Heart right ventricle (tissue), 16 donors: ENCODE data around the gene CCP110. TPM values are rescaled to one million over a fixed set of nuclear protein-coding genes. Genes with fewer than 3 reads are reported as not detected.

Source experiments
- ATAC-seq, 8 donors: fragments of 200-7000 bp; cut with Tn5 transposase; one replicate each; pipeline ENCODE4 v1.9.1; 2020; ENCODE audit warnings: mild to moderate bottlenecking in 8 of 8, moderate library complexity in 8 of 8, moderate number of reproducible peaks in 1 of 8
- DNase-seq, 2 donors: peaks; one replicate each; pipeline ENCODE4 v3.0.0-alpha.2; 2020
- H3K27ac ChIP-seq, 10 donors: fragments of 200-600 bp; sonication (generic) in 2 of 10; one replicate each; pipeline versions ENCODE4 v1.5.0 to v1.8.0; 2020 to 2022; ENCODE audit warnings: mild to moderate bottlenecking in 3 of 10
- H3K27me3 ChIP-seq, 7 donors: fragments of 200-600 bp; one replicate each; pipeline ENCODE4 v1.8.0; 2021 to 2022; ENCODE audit warnings: mild to moderate bottlenecking in 2 of 7
- H3K36me3 ChIP-seq, 9 donors: fragments of 200-600 bp; sonication (generic) in 1 of 9; one replicate each; pipeline versions ENCODE4 v1.5.0 to v1.8.0; 2020 to 2022; ENCODE audit warnings: mild to moderate bottlenecking in 2 of 9
- H3K4me1 ChIP-seq, 9 donors: fragments of 200-600 bp; sonication (generic) in 1 of 9; one replicate each; pipeline versions ENCODE4 v1.5.0 to v1.8.0; 2020 to 2022; ENCODE audit warnings: mild to moderate bottlenecking in 4 of 9
- H3K4me3 ChIP-seq, 10 donors: fragments of 200-600 bp; sonication (generic) in 2 of 10; one replicate each; pipeline versions ENCODE4 v1.5.0 to v1.8.0; 2020 to 2022; ENCODE audit warnings: mild to moderate bottlenecking in 7 of 10, moderate library complexity in 2 of 10
- H3K9me3 ChIP-seq, 11 donors: fragments of 200-600 bp in 10 of 11; sonication (generic) in 2 of 11; one replicate each; pipeline versions ENCODE4 v1.5.0 to v1.8.0; 2013 to 2022; ENCODE audit warnings: mild to moderate bottlenecking in 2 of 11, control low read depth in 1 of 11, moderate library complexity in 1 of 11
- CTCF ChIP-seq, 9 donors: fragments of 200-600 bp; sonication (generic) in 2 of 9; IDR thresholded peaks; one replicate each; pipeline versions ENCODE4 v1.5.0 to v1.8.0; 2021 to 2022; ENCODE audit warnings: antibody characterized with exemption in 9 of 9, mild to moderate bottlenecking in 5 of 9, moderate library complexity in 1 of 9
- WGBS, 2 donors: extraction: QIAGEN DNeasy Blood & Tissue Kit; methylation state at CpG; one replicate each; pipeline ENCODE4 v1.1.7; 2013; ENCODE audit warnings: inconsistent platforms in 1 of 2; 5-methylcytosine and 5-hydroxymethylcytosine counted together
- intact Hi-C, 10 donors: fragments of 100-400 bp; cut with DNase I; formaldehyde crosslinking; loops; one replicate each; pipeline versions ENCODE4 v1.11.1 to v1.14.2; 2022
- polyA plus RNA-seq, 2 donors: library from polyadenylated mRNA; stranded (reverse); fragments of 200-250 nt; gene quantifications; one replicate each; pipeline ENCODE4 v1.2.3, GENCODE V29; 2013
- total RNA-seq, 10 donors: library from RNA; stranded (reverse); fragmentation: NEBNext Ultra II Directional in 3 of 10; extraction: Animal tissue kit (Norgen Biotek cat#: 25700) in 3 of 10; gene quantifications; one replicate each; pipeline versions ENCODE4 v1.2.1 to v1.2.4, GENCODE V29; 2021 to 2023
- donor health status: Arrhythmogenic right ventricular cardiomyopathy.
- donor health status: ischemic (EF 13 %, LVEDD 7.1; RV severe dilation, severe dysfunction).
- donor health status: healthy with polysubstance abuse.
- donor health status: DM: no; HTN: yes; CAD: no.
- donor health status: DM: no; HTN: no; CAD: no.
- donor health status: ischemic (EF 25% LVEDD 6.9; RV normal size, moderate dysfunction).
- donor health status: ischemic (EF 25% LVEDD 5.7; RV mildly dilated, moderate dysfunction).
- donor health status: healthy.
- donor health status: DM: yes; HTN: yes; CAD: no.
- donor health status: Ischemic cardiomyopathy.
- donor health status: ischemic (EF 35%, LVEDD 5.7; RV mildly dilated, moderate dysfunction).
- donor health status: nonischemic (EF 11% LVEDD 7.7; RV severe dilation, severe dysfunction).
- donor health status: DM: yes; HTN: yes; CAD: no.
- donor health status: PGD.
- donor health status: ischemic (EF 29% LVEDD 5.4; RV normal size, mild dysfunction).
- donor health status: nonischemic (EF 23%, LVEDD 6.1; RV moderate dilation, normal function).

CCP110 gene
- total and polyA plus RNA-seq, 12 donors, result 2.4 to 8.8 (median 7.6) TPM

- no peak for DNase-seq
- peaks cover 0 to 7% (median 0%) of the 10 kb centered on the region in 9 donors for H3K4me1 ChIP-seq
- peaks cover 0 to 11% (median 0%) of the 10 kb centered on the region in 11 donors for H3K9me3 ChIP-seq
- 83 to 90% methylated on average over 10 of the region's 10 CpGs for WGBS, 2 donors
- intact Hi-C loops, result loop anchor here in 1 of 10 donors (5.0 kb wide), 1 partner anchor 305 kb away; no protein-coding TSS in a partner anchor
- H3K27ac ChIP-seq, result no peak overlapping the region
- H3K4me3 ChIP-seq, result no peak overlapping the region
- peaks cover 0 to 100% (median 35%) of the 10 kb centered on the region in 9 donors for H3K36me3 ChIP-seq
- ATAC-seq, result no peak
- no peak for TF ChIP-seq CTCF (IDR thresholded peaks at IDR 0.05)
- H3K27me3 ChIP-seq, result no peaks in the 10 kb centered on the region
Observed at GRCh38 chr16:19582050-19582831, 58.5 kb downstream of the CCP110 start.

- DNase-seq (peak in 1 of 2 donors; percentile 23), ATAC-seq (peak in 3 of 8 donors; percentile 38 to 54 (median 47))
- Histone ChIP-seq H3K9me3 (peaks cover 0 to 11% (median 0%) of the 10 kb centered on the region in 11 donors), H3K27ac (no peak overlapping the region), H3K4me1 (peaks cover 0 to 9% (median 0%) of the 10 kb centered on the region in 9 donors), H3K4me3 (no peak overlapping the region), H3K36me3 (peaks cover 0 to 93% (median 26%) of the 10 kb centered on the region in 9 donors), H3K27me3 (no peaks in the 10 kb centered on the region)
- WGBS, 2 donors, result 49 to 55% methylated on average over 5 of the region's 5 CpGs
- peak; percentile 48 to 88 (median 82) for TF ChIP-seq CTCF (IDR thresholded peaks at IDR 0.05)
- intact Hi-C loops, result loop anchor here in 1 of 10 donors (5.0 kb wide), 1 partner anchor 304 kb away; no protein-coding TSS in a partner anchor
Observed at GRCh38 chr16:19583665-19584300, 60.0 kb downstream of the CCP110 start.

- DNase-seq (no peak), ATAC-seq (peak in 6 of 8 donors; percentile 75 to 95 (median 93))
- Histone ChIP-seq H3K36me3 (peaks cover 0 to 89% (median 19%) of the 10 kb centered on the region in 9 donors), H3K4me3 (no peak overlapping the region), H3K4me1 (peaks cover 0 to 17% (median 8%) of the 10 kb centered on the region in 9 donors), H3K27me3 (no peaks in the 10 kb centered on the region), H3K9me3 (no peaks in the 10 kb centered on the region), H3K27ac (no peak overlapping the region)
- intact Hi-C loops, result no loop called here
- 44 to 58% methylated on average over 5 of the region's 5 CpGs for WGBS, 2 donors
- no peak for TF ChIP-seq CTCF (IDR thresholded peaks at IDR 0.05)
Observed at GRCh38 chr16:19588661-19589060, 64.9 kb downstream of the CCP110 start.

GRCh38 chr16:19589106-19589505 is 65.4 kb downstream of the CCP110 start:
- no peak for DNase-seq
- Histone ChIP-seq H3K4me3 (no peak overlapping the region), H3K36me3 (peaks cover 0 to 89% (median 19%) of the 10 kb centered on the region in 9 donors), H3K9me3 (no peaks in the 10 kb centered on the region), H3K27me3 (no peaks in the 10 kb centered on the region), H3K4me1 (peaks cover 0 to 17% (median 8%) of the 10 kb centered on the region in 9 donors), H3K27ac (no peak overlapping the region)
- WGBS, 2 donors, result 85 to 93% methylated on average over 5 of the region's 5 CpGs
- no peak for TF ChIP-seq CTCF (IDR thresholded peaks at IDR 0.05)
- ATAC-seq, result peak in 1 of 8 donors; percentile 54
- intact Hi-C loops, result no loop called here
